Stomach (tissue), 9 donors: Measurements from ENCODE around the gene ADAMTS6. TPM values are rescaled to one million over a fixed set of nuclear protein-coding genes. Genes with fewer than 3 reads are reported as not detected.

Experiments
- DNase-seq, 2 donors: peaks; one replicate each; pipeline versions ENCODE4 v3.0.0 to v3.0.0-alpha.2; 2013 to 2019
- H3K27ac ChIP-seq, 5 donors: fragments of 200-600 bp in 4 of 5; sonication (generic) in 4 of 5; one replicate each; pipeline ENCODE4 v1.5.1; 2013 to 2019; ENCODE audit warnings: mild to moderate bottlenecking in 1 of 5, moderate library complexity in 1 of 5
- H3K27me3 ChIP-seq, 3 donors: fragments of 200-600 bp; sonication (generic); one replicate each; pipeline ENCODE4 v1.5.1; 2017 to 2019; ENCODE audit warnings: mixed run types in 1 of 3
- H3K36me3 ChIP-seq, 4 donors: fragments of 200-600 bp; sonication (generic); 1 replicate in 3 of 4; 2 replicates in 1 of 4; pipeline ENCODE4 v1.5.1; 2016 to 2019
- H3K4me1 ChIP-seq, 4 donors: fragments of 200-600 bp; sonication (generic); one replicate each; pipeline ENCODE4 v1.5.1; 2016 to 2019
- H3K4me3 ChIP-seq, 4 donors: fragments of 200-600 bp; sonication (generic) in 3 of 4; one replicate each; pipeline ENCODE4 v1.5.1; 2016 to 2019; ENCODE audit warnings: mild to moderate bottlenecking in 1 of 4
- H3K9me3 ChIP-seq, 4 donors: fragments of 200-600 bp; sonication (generic); one replicate each; pipeline ENCODE4 v1.5.1; 2016 to 2019
- CTCF ChIP-seq, 7 experiments: fragments of 450-650 bp in 4 of 7; fragments of 200-600 bp in 3 of 7; sonication (generic) in 3 of 7; IDR thresholded peaks; one replicate each; pipeline ENCODE4 v1.5.1; 2016 to 2019; ENCODE audit warnings: antibody characterized with exemption in 7 of 7, control low read depth in 2 of 7, mild to moderate bottlenecking in 1 of 7
- EP300 ChIP-seq: sonication (generic); formaldehyde crosslinking; IDR thresholded peaks from one replicate; pipeline ENCODE4 v1.6.1; 2017; ENCODE audit warnings: antibody characterized with exemption
- POLR2A ChIP-seq, 4 donors: fragments of 450-650 bp; IDR thresholded peaks; one replicate each; pipeline ENCODE4 v1.6.1; 2016; ENCODE audit warnings: antibody characterized with exemption in 4 of 4, control low read depth in 2 of 4, mild to moderate bottlenecking in 1 of 4, moderate library complexity in 1 of 4
- POLR2AphosphoS5 ChIP-seq, 3 donors: sonication (generic); formaldehyde crosslinking; IDR thresholded peaks; one replicate each; pipeline ENCODE4 v1.6.1; 2016; ENCODE audit warnings: antibody characterized with exemption in 3 of 3
- WGBS, 5 donors: extraction: QIAGEN DNeasy Blood & Tissue Kit in 3 of 5; methylation state at CpG; one replicate each; pipeline versions ENCODE4 v1.1.5 to v1.1.7; 2013 to 2018; 5-methylcytosine and 5-hydroxymethylcytosine counted together
- intact Hi-C: fragments of 100-400 bp; cut with DNase I; formaldehyde crosslinking; loops from one replicate; pipeline ENCODE4 v1.15.1; 2023; ENCODE audit warnings: low total_unique reads
- polyA plus RNA-seq, 3 donors: library from polyadenylated mRNA; stranded (reverse); fragments of 200-250 nt; gene quantifications; one replicate each; pipeline ENCODE4 v1.2.3, GENCODE V29; 2013
- total RNA-seq, 5 donors: library from RNA; depleted of rRNA; stranded (reverse); fragments of >200 nt; gene quantifications; one replicate each; pipeline versions ENCODE4 v1.1.0 to v1.2.3, GENCODE V29; 2014 to 2016
- donor health status: healthy with polysubstance abuse.
- donor health status: Bipolar disorder and iron deficiency.
- donor health status: healthy.

Gene ADAMTS6
- total and polyA plus RNA-seq, 8 donors = 0.15 to 43.3 (median 0.58) TPM; not detected in 1

GRCh38 chr5:65102976-65103711 is 378.6 kb downstream of the ADAMTS6 start:
- H3K27me3 ChIP-seq = no peaks in the 10 kb centered on the region
- peak; percentile 56 to 88 for DNase-seq
- intact Hi-C loops = loop anchor here (10.0 kb wide), 1 partner anchor 382 kb away; the partner anchor contains the start of gene ADAMTS6
- H3K4me1 ChIP-seq = peaks cover 7 to 26% (median 13%) of the 10 kb centered on the region in 4 donors
- WGBS, 5 donors = 0 to 1% (median 1%) methylated on average over 41 to 55 of the region's 55 CpGs
- H3K9me3 ChIP-seq = no peaks in the 10 kb centered on the region
- H3K36me3 ChIP-seq = no peaks in the 10 kb centered on the region
- TF ChIP-seq POLR2AphosphoS5 (IDR thresholded peaks at IDR 0.05) (no peak), CTCF (IDR thresholded peaks at IDR 0.05) (peak in 4 of 7 experiments; percentile 6 to 32 (median 18)), POLR2A (IDR thresholded peaks at IDR 0.05) (no peak), EP300 (no peak)
- H3K27ac ChIP-seq = peak overlapping the region; percentile 85 to 93 (median 89)
- H3K4me3 ChIP-seq = peak overlapping the region; percentile 54 to 69 (median 58)

GRCh38 chr5:65102371-65102975 is 379.2 kb downstream of the ADAMTS6 start:
- no peaks in the 10 kb centered on the region for H3K9me3 ChIP-seq
- TF ChIP-seq POLR2A (IDR thresholded peaks at IDR 0.05) (no peak), EP300 (no peak), CTCF (IDR thresholded peaks at IDR 0.05) (no peak), POLR2AphosphoS5 (IDR thresholded peaks at IDR 0.05) (no peak)
- H3K4me1 ChIP-seq = peaks cover 7 to 26% (median 13%) of the 10 kb centered on the region in 4 donors
- no peak for DNase-seq
- peak overlapping the region; percentile 85 to 93 (median 89) for H3K27ac ChIP-seq
- no peaks in the 10 kb centered on the region for H3K36me3 ChIP-seq
- H3K4me3 ChIP-seq = peak overlapping the region; percentile 54 to 69 (median 58)
- 31 to 39% (median 33%) methylated on average over 17 of the region's 17 CpGs for WGBS, 5 donors
- no peaks in the 10 kb centered on the region for H3K27me3 ChIP-seq
- intact Hi-C loops = loop anchor here (10.0 kb wide), 1 partner anchor 382 kb away; the partner anchor contains the start of gene ADAMTS6

GRCh38 chr5:65101632-65102100 is 380.1 kb downstream of the ADAMTS6 start:
- Histone ChIP-seq H3K9me3 (no peaks in the 10 kb centered on the region), H3K4me1 (peaks cover 7 to 26% (median 13%) of the 10 kb centered on the region in 4 donors), H3K4me3 (no peak overlapping the region), H3K36me3 (no peaks in the 10 kb centered on the region), H3K27ac (peak overlapping the region in 4 of 5 donors; percentile 85 to 93 (median 90)), H3K27me3 (no peaks in the 10 kb centered on the region)
- intact Hi-C loops = loop anchor here (10.0 kb wide), 1 partner anchor 383 kb away; the partner anchor contains the start of gene ADAMTS6
- DNase-seq = peak in 1 of 2 donors; percentile 30
- TF ChIP-seq CTCF (IDR thresholded peaks at IDR 0.05) = no peak
- no peak for TF ChIP-seq POLR2A (IDR thresholded peaks at IDR 0.05)
- no peak for TF ChIP-seq EP300
- no peak for TF ChIP-seq POLR2AphosphoS5 (IDR thresholded peaks at IDR 0.05)
- 62 to 77% (median 72%) methylated on average over 8 of the region's 8 CpGs for WGBS, 5 donors

- Histone ChIP-seq H3K4me1 (peaks cover 7 to 26% (median 13%) of the 10 kb centered on the region in 4 donors), H3K27ac (peak overlapping the region in 4 of 5 donors; percentile 41 to 93 (median 90)), H3K36me3 (no peaks in the 10 kb centered on the region), H3K9me3 (no peaks in the 10 kb centered on the region), H3K4me3 (no peak overlapping the region), H3K27me3 (no peaks in the 10 kb centered on the region)
- no peak for TF ChIP-seq EP300
- TF ChIP-seq CTCF (IDR thresholded peaks at IDR 0.05) = peak in 4 of 7 experiments; percentile 7 to 46 (median 38)
- 45 to 53% (median 52%) methylated on average over 9 of the region's 9 CpGs for WGBS, 5 donors
- intact Hi-C loops = loop anchor here (10.0 kb wide), 1 partner anchor 384 kb away; the partner anchor contains the start of gene ADAMTS6
- DNase-seq = peak; percentile 49 to 85
Measured at GRCh38 chr5:65100911-65101631, 380.6 kb downstream of the ADAMTS6 start.
